Hypothalamus (tissue), 51 donors: ENCODE data around the gene COL25A1.
"Not testable (repeated sequence)": the region's sequence is repeated elsewhere in the genome, so short reads cannot be mapped to it uniquely, and the experiment has no call there.

Source experiments
- DNase-seq, 51 donors: peaks; one replicate each; lab custom pipeline; 2025; lab: John Stamatoyannopoulos, UW

Gene COL25A1

DNA sequence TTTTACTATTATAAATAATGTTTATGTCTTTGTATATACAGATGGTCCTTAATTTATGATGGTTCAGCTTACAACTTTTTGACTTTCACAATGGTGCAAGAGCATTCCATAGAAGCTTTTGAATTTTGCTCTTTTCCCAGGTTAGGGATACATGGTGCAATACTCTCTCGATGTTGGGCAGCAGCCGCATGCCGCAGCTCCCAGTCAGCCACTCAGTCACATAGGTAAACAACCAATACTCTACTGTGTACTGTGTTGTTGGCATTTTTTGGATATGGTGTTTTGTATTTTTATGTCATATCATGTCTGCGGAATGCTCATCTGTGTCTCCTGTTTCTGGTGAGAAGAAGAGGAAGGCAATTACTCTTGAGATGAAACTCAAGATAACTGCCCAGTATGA is 281.6 kb downstream of the COL25A1 start:
- DNase-seq = no peak

DNA sequence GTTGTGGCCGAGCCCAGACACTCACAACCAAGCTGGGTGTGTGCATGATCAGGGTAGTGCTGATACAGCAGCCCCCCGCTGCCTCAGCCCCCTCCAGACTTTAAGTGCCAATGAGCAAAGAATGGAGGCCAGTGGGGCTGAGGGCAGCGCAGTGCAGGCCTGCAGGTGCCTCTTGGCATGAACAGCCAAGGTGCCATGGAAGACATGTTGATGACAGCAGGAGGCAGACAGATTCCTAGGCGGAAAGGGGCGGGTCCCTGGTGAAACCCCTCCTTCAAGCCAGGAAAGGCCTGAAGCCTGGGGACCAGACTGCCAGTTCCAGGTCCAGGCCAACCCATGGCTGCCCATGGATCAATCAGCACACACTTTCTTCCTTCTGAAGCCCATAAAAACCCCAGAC is 286.3 kb downstream of the COL25A1 start:
- no peak for DNase-seq

DNA sequence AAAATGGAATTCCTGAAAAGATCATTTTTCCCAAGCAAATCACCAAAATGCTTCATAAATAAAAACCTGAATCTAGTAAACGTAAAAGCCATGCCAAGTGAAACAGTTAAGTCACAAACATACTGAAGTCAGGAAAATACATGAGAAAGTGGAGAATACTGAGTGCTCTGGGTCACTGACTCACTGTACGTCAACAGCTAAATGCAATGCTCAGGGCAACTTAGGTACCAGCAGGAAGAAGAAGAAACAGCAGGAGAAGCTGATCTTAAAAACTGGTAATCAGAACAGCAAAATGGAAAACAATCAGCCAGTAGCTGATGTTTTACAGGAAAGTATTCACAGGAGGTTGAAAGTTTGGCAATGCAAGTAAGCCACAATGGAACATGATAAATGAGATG is 287.0 kb downstream of the COL25A1 start:
- no peak for DNase-seq

DNA sequence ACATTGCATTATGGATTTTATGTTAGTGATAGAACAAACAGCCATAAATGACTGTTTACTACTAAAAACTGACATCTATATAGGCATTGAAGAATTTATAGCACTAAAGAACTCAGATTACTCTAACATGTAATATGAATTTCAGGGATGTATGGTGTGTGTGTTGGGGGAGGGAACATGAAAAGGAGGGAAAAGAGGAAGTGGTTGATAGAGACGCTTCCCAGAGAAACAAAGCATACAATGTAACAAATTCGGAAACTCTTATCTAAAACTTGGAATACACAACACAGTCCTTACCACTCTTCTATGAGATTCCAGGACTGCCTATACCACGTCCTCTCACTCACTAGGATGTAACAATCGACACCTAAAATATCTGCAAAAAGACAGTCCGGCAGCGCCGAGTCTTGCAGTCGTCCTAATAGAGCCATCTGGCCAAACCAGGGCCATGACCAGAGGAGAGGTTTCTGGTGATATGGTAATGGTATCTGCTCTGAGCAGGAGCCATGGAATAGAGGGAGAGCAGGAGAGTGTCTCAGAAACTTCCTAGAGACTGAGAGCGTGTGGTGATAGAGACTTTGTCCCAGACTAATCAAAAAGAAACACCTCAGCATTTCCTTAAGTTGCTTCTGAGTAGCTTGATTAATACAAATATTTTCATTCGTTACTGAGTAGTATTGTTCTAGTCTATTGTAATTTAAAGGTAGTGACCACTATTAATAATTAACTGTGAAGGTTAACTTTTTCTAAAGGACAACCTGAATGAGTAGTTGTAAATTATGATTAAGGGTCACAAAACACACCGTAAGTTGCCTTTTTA is 287.7 kb downstream of the COL25A1 start:
- DNase-seq = no peak

DNA sequence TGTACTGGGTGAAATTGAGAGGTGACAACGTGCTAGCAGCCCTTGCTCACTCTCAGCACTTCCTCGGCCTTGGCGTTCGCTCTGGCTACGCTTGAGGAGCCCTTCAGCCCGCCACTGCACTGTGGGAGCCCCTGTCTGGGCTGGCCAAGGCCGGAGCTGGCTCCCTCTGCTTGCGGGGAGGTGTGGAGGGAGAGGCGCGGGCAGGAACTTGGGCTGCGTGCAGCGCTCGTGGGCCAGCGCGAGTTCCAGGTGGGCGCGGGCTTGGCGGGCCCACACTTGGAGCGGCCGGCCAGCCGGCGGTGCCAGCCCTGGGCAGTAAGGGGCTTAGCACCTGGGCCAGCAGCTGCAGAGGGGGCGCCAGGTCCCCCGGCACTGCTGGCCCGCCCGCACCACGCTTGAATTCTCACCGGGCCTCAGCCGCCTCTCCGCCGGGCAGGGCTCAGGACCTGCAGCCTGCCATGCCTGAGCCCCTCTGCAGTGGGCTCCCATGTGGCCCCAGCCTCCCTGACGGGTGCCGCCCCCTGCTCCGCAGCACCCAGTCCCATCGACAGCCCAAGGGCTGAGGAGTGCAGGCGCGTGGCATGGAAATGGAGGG is 290.1 kb downstream of the COL25A1 start:
- no peak for DNase-seq

DNA sequence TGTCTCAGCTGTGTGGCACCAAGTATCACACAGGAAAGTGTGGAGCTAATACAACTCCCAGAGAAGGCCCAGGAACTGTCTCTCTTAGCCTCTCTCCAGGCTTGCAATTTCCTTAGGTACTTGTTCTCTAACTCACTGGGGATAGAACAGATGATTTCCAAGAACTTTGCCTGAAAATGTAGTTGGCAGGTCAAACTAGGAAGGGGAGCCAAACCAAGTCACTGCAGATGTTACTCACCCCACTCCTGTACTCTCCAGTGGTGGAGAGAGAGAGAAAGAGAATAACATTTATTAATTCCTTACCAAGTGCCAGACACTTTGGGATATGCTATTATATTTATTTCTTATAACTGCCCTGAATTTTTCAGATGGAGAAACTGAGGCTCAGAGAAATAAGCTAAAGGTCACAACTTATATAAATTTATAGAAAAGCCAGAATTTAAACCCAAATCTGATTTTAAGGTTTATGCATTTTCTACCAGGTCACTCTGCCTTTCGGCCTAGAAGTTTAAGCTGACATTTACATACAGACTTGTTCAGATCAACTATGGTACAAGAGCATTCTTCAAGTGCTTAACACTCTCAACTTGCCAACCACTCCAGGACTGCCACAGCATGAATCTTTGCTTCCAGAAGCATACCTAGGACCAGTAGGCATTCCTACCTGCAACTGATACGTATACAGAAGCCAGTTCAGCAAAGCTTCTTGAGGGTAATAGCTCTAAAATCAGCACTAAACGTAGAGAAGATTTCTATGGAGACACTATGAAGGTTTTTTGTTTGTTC is 291.0 kb downstream of the COL25A1 start:
- DNase-seq = no peak

DNA sequence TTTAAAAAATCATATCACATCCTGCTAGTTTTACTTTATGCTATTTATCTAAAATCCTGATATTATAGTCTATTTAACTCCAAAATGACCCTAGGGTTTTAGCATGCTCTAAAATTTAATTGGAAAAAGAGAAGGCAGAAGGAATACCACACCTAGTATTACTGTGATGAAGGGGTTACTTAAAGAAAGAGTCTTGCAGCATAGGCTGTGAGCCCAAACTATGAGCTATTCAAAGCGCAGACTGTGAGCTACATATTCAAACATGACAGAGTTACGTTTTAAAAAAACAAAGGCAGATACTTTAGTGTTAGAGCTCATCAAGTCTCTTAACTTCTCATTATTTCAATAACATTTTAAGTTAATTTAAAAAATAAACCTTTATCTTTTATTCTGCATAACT is 291.9 kb downstream of the COL25A1 start:
- no peak for DNase-seq

DNA sequence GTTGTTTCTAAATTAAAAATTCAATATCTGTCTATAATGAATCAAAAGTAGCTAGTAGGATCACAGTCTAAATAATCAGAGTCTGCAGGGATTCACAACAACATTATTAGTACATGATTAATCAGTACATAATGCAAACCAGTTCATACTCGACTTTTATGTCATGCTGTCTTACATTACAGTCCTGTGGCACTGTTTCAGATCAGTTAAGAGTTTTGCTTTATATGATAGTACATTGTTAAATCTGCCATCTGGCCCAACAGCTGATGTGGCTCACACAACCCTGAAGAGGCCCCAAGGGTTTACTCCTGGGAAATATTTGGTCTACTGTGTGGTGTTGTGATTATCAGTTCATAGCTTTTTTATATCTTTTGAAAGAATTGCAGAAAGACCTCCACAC is 292.5 kb downstream of the COL25A1 start:
- no peak for DNase-seq

DNA sequence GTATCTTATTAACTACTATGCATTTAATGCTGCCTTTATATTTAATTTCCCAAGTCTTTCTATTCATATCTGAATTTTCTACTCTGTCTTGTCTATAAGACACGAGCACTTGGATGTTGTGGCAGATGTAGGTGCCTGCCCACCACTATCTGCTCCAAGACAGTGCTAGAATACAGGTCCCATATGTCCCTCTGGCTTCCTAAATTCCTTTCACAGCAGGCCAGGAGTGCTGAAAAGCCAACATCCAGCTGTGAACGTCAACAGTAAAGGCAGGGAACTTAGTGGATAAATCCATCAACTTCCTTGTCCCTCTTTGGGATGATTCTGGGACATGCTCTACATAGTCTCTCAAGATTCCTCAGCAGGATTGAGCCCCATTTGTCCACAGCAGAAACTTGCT is 294.5 kb downstream of the COL25A1 start:
- no peak for DNase-seq

DNA sequence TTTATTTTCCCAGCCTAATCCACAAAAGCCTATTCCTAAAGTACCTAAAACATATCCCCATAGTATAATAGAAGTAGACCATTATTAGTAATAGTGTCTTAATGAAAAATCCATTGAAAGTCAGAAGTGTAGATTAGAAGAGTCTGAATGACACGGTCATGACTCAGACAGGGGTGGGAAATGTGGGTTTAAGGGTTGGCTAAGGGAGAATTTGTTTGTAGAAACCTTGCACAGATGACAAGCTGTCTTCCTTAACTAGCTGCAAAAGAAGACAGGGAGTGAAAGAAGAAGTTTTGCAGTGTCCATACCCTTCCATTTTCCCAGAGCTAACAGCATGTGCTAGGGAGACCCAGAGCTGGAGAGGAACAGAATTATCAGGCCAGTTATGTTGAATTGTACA is 296.9 kb downstream of the COL25A1 start:
- no peak for DNase-seq

DNA sequence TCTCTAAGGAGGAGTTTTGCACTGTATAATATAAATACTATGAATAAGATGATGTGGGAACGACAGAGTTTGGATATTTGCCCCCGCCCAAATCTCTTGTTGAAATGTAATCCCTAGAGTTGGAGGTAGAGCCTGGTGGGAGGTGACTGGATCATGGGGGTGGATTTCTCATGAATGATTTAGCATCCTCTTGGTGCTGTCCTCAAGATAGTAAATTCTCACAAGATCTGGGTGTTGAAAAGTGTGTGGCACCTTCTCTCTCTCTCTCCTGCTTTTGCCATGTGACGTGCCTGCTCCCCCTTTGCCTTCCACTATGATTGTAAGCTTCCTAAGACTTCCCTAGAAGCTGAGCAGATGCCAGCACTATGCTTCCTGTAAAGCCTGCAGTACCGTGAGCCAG is 298.0 kb downstream of the COL25A1 start:
- DNase-seq = no peak

DNA sequence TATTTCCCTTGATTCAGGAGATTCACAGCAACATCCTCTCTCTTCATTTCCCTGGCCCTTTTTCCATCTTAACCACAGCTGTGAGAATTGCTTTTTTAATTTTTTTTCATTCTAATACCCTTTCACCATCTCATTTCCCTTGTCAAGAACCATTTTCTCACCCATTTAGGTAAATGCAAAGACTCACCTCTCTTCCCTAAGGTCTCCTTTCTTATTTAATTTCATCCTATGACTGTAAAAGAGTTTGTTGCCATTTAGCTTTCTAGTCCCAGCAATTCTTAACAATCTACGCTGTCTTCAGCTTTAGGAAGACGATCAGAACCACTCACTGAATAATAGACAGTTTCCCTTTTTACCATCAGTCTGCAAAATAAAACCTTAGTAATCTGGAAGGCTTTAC is 298.5 kb downstream of the COL25A1 start:
- no peak for DNase-seq

DNA sequence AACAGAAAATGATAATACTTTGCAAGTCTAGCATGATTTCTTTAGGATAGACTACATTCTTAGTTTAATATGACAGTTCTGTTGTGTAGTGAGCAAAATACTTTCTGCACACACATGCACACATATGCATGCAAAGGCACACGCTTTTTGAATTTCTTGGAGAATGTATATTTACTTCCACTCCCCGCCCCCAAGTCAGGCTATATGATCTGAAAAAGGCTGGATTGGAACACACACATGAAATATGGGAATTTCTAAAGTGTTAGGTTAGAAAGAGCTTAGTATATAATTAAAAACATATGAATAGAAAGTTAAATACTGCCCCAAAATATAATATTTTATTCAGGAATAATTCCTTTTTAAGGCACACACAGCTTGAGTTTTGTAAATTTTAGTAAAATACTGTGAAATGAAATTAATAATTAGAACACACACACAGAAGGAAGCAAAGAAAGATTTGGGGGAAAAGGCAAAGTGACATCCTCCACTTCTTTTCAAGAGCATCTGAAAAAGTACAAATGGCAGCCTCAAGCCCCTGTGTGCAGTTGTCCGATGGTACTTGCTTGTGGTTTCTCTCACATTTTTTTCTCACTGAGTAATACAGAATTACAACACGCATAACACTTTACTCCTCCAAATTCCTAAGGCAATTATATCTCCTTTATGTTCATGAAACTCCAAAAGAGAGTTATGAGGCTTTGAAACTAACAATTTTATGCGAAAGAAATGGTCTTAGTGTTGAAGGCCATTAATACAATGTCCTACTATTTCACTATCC is 310.7 kb downstream of the COL25A1 start:
- no peak for DNase-seq

DNA sequence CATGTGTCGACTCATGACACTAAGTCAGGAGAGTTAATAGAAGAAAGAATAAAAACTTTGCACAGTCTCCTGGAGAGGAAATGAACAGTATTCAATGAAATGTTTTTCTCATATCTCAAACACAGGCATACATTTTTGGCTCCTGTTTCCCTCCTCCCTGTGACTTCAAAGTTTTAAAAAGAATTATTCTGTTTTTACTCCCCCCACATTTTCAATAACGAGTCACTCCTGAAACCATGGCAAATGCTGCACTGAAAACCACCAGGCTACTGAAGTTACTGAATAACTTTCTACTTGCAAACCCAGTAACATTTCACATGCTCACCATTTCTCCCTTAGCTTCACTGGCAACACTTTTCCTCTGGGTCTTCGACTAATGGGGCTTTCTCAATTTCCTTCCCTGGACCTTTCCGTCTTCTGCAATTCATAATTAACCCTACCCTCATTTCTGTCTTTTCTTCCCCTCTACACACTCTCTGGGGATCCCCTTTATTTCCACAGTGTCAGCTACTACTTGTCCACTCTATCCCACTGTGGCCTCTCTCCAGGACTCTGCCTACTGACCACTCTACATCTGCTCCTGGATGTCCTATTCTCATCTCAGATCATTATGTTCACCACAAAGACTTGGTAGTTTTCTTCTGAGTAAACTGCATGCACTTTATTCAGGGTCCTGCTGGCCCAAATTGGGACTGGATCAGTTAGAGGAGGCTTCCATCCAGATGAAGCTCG is 313.8 kb downstream of the COL25A1 start:
- no peak for DNase-seq

DNA sequence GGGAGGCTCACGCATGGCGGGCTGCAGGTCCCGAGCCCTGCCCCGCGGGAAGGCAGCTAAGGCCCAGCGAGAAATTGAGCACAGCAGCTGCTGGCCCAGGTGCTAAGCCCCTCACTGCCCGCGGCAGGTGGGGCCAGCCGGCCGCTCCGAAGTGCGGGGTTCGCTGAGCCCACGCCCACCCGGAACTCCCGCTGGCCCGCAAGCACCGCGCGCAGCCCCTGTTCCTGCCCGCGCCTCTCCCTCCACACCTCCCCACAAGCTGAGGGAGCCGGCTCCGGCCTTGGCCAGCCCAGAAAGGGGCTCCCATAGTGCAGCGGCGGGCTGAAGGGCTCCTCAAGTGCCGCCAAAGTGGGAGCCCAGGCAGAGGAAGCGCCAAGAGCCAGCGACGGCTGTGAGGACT is 318.0 kb downstream of the COL25A1 start:
- not testable (repeated sequence) for DNase-seq

DNA sequence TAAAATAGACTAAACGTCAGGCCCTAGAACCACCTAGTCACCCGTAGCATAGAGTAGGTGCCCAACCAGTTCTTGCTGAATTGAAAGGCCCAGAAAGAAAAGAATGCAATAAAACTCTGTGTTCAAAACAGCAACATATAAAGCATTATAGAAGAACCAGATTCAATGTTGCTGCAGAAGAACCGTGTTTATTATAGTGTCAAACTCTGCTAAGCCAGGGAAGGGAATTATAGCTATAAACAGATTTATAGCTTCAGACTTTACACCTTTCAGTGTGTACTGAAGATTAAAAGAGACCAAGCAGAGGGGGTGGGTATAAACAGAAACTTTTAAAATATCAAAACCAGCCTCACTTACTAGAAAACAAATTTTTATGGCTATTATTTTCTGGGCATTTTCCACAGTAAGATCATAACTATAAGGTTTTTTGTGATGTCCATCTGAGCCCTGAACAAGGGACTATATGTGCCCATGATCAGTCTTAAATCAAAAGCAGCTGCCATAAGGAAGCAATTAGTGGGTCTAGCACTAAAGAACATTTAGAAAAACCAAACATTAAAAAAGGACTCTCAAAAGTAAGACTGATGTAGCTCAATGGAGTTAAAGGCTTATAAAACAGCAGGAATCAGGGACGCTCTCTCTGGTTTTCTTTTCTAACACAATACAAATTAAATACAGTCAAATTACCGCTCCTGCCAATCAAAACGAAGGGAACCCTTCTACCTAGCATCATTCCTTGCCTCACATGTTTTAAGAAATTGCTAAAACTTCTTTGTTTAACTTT is 319.9 kb downstream of the COL25A1 start:
- no peak for DNase-seq

DNA sequence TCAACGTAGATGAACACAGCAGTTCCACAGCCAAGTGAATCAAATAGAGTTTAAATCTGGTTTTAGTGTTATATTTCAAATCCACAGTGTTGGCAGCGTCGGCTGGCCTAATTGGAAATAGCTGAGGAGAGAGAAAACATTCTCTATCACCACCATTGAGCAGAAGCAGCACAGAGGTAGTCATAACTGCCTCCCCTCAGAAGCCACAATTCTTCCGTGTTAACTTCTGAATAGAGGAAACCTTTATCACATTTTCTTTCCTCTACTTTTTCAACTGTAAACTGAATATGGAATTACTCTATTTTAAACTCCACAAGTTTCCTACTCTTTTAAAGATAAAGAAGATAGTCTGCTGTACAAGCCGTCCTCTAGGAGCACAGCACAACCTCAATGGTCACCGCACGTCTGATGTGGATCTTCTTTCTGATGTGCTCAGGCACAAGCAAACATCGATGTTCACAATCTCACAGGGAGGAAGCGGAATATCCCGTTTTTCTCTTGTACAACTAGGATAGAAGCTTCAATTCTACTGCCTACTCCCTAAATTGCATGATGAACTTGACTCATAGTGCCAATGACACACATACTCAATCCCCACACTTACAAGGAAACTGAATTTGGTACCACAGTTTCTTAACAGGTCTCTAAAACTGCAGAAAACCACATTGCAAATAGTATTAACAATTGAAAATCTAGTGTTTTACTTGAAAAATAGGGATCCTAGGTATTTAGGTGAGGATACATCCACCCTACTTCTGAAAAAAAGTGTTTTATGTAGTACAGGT is 321.8 kb downstream of the COL25A1 start:
- DNase-seq = no peak

DNA sequence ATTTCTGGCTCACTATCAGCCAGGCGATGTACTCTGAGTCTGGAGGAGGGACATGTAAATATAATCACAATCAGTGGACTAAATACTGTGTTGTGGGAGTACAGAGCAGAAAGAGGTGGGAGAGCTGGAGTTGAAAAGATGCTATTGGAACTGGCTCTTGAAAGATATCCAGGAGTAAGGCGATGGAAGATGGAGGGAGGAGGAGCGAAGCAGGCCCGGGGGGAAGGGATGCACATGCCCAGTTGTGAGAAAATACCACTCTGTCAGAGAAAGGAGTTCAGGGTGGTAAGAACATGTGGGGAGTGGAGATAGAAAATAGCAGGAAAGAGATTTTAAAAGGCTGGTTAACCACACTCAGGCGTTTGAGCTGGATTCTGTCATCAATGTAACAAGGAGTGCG is 322.7 kb downstream of the COL25A1 start:
- DNase-seq = no peak

DNA sequence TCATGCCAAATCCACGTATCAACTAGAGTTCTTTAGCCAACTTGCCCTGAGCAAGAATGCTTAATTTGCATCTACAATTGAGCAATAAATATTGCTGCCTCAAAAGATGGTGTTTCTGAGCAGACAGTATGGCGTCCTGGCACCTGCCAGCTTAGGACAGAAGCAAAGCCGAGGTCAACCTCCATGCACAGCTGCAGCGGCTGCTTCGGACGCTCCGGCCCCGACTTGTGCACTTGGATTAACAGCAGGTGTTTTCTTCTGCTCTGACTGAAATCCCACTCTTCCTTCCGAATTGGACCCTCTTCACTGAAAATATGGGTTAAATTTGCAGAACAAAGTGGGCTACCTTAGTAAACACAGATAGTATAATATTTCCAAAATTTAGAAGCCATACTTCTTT is 324.4 kb downstream of the COL25A1 start:
- DNase-seq = no peak
